ENCODE measurements around the gene ALKBH5. TPM values are rescaled to one million over a fixed set of nuclear protein-coding genes. Genes with fewer than 3 reads are reported as not detected.

ALKBH5 gene
- total RNA-seq, 2 experiments from 2014 or later = 111 to 126 TPM

GRCh38 chr17:18224387-18225120 is 40.9 kb downstream of the ALKBH5 start:
- H3K4me1 Mint-ChIP-seq = peaks cover 25% of the 10 kb centered on the region
- ATAC-seq (no peak), DNase-seq (no peak)
- no peaks in the 10 kb centered on the region for H3K9me3 Mint-ChIP-seq (ENCODE audit: low read depth)
- CTCF ChIA-PET = interaction anchor here (1.1 to 1.2 kb wide), 3 partner anchors 9 to 84 kb away, joined by 3 to 5 read pairs (median 3); no protein-coding TSS in a partner anchor
- peak overlapping the region; percentile 68 for H3K4me3 Mint-ChIP-seq
- H3K27ac Mint-ChIP-seq = peak overlapping the region; percentile 52
- H3K36me3 Mint-ChIP-seq = peaks cover 2% of the 10 kb centered on the region
- H3K27me3 Mint-ChIP-seq = no peaks in the 10 kb centered on the region

DNA sequence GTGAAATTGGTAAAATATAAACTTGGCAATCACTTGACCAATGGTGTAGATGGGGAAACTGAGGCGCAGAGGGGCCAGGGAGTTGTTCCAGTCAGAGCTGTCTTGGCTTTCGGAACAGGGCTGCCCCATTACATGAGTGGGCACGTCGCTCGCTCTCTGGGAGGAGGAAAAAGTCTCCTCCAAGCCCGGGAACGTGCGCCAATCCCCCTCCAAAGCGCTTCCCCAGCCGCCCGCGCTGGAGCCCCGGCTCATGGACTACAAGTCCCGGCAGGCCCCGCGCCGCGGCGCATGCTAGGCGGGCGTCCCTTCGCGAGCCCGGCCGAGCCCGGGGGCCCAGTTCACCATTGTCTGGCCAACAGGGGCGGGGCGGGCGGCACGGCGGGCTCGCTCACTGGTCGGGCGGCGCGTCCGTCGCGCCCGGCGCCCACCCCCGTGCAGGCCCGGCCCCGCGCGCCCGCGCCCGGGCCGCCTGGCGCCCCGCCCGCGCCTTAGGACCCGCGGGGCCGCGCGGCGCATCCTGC is 41.6 kb downstream of the ALKBH5 start, which contains the start of gene LLGL1:
LLGL1 (plus strand) TSS at position 515 of the 521 bp plus-strand sequence. CDS start 48 bp downstream, outside the sequence.
- peak; percentile 97 for DNase-seq
- peak within 1 kb of the TSS; percentile 95 for H3K4me3 Mint-ChIP-seq
- ATAC-seq = peak; percentile 99
- peaks cover 25% of the 10 kb centered on the region for H3K4me1 Mint-ChIP-seq
- peaks cover 2% of the 10 kb centered on the region for H3K36me3 Mint-ChIP-seq
- H3K27me3 Mint-ChIP-seq = no peaks in the 10 kb centered on the region
- H3K9me3 Mint-ChIP-seq (ENCODE audit: low read depth) = no peaks in the 10 kb centered on the region
- peak within 1 kb of the TSS; percentile 87 for H3K27ac Mint-ChIP-seq
- CTCF ChIA-PET = interaction anchor here (1.1 kb wide), 1 partner anchor 22 kb away, joined by 3 read pairs; no protein-coding TSS in a partner anchor

- H3K4me3 Mint-ChIP-seq = peak overlapping the region; percentile 95
- peak overlapping the region; percentile 87 for H3K27ac Mint-ChIP-seq
- H3K4me1 Mint-ChIP-seq = peaks cover 24% of the 10 kb centered on the region
- ATAC-seq (peak; percentile 45), DNase-seq (no peak)
- H3K36me3 Mint-ChIP-seq = peaks cover 2% of the 10 kb centered on the region
- no peaks in the 10 kb centered on the region for H3K9me3 Mint-ChIP-seq (ENCODE audit: low read depth)
- CTCF ChIA-PET = interaction anchor here (1.1 kb wide), 1 partner anchor 22 kb away, joined by 3 read pairs; no protein-coding TSS in a partner anchor
- no peaks in the 10 kb centered on the region for H3K27me3 Mint-ChIP-seq
Measured at GRCh38 chr17:18225642-18226283, 42.1 kb downstream of the ALKBH5 start.

GRCh38 chr17:18226284-18226945 is 42.8 kb downstream of the ALKBH5 start:
- CTCF ChIA-PET = interaction anchor here (1.4 to 1.5 kb wide), 2 partner anchors 8 to 21 kb away, joined by 3 to 5 read pairs; no protein-coding TSS in a partner anchor
- Mint-ChIP-seq H3K4me3 (peak overlapping the region; percentile 95), H3K27ac (peak overlapping the region; percentile 87), H3K27me3 (no peaks in the 10 kb centered on the region), H3K36me3 (peaks cover 2% of the 10 kb centered on the region), H3K4me1 (peaks cover 20% of the 10 kb centered on the region), H3K9me3 (ENCODE audit: low read depth) (no peaks in the 10 kb centered on the region)
- no peak for ATAC-seq
- DNase-seq = no peak

GRCh38 chr17:18227635-18228034 is 44.0 kb downstream of the ALKBH5 start:
- no peak for ATAC-seq
- Mint-ChIP-seq H3K4me1 (peaks cover 19% of the 10 kb centered on the region), H3K27me3 (no peaks in the 10 kb centered on the region), H3K27ac (no peak overlapping the region), H3K4me3 (no peak overlapping the region), H3K36me3 (peaks cover 2% of the 10 kb centered on the region), H3K9me3 (ENCODE audit: low read depth) (no peaks in the 10 kb centered on the region)
- DNase-seq = no peak
- CTCF ChIA-PET = interaction anchor here (1.4 to 1.5 kb wide), 2 partner anchors 10 to 20 kb away, joined by 3 to 5 read pairs; no protein-coding TSS in a partner anchor

DNA sequence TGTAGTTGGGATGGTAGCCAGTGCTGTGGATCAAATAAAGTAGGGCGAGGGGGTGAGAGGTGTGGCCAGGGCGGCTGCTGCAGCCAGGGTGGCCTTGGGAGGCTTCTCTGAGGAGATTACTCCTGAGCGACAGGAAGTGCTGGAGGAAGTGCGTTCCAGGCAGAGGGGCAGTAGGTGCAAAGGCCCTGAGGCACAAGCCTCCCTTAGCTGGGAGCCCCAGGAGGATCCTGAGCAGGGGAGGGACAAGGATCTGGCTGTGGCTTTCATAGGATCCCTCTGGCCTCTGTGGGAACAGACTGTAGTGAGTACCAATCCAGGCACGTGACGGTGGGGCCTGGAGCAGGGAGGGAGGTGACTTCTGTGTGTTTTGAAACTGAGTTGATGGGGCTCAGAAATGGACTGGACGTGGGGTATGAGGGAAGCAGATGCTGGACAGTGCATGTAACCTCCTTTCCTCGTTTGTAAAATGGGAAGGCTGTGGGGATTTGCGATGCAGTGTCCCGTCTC is 44.6 kb downstream of the ALKBH5 start:
- Mint-ChIP-seq H3K36me3 (peaks cover 2% of the 10 kb centered on the region), H3K27me3 (no peaks in the 10 kb centered on the region), H3K27ac (no peak overlapping the region), H3K4me1 (peaks cover 19% of the 10 kb centered on the region), H3K4me3 (no peak overlapping the region), H3K9me3 (ENCODE audit: low read depth) (no peaks in the 10 kb centered on the region)
- CTCF ChIA-PET = no interaction called here
- ATAC-seq (no peak), DNase-seq (no peak)

GRCh38 chr17:18229254-18229653 is 45.6 kb downstream of the ALKBH5 start:
- no peak for DNase-seq
- CTCF ChIA-PET = no interaction called here

DNA sequence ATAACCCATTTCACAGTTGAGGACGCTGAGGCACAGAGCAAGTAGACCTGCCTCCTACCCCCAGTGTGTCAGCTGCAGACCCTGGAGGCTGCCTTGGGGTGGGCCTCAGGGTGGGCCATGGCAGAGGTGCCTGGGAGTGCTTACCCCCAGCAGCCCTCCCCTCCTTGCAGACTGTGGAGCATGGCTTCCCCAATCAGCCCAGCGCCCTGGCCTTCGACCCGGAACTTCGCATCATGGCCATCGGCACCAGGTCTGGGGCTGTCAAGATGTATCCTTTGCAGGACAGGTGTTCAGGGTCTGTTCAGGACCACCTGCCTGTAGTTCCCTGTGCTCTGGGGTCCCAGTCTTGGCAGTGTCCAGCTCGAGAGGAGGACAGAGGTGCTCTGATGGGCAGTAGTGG is 46.1 kb downstream of the ALKBH5 start:
- Mint-ChIP-seq H3K27me3 (no peaks in the 10 kb centered on the region), H3K4me1 (peaks cover 19% of the 10 kb centered on the region), H3K9me3 (ENCODE audit: low read depth) (no peaks in the 10 kb centered on the region), H3K36me3 (peaks cover 2% of the 10 kb centered on the region), H3K27ac (no peak overlapping the region), H3K4me3 (no peak overlapping the region)
- no peak for DNase-seq
- CTCF ChIA-PET = no interaction called here
- no peak for ATAC-seq

More at GRCh38 chr17:18229254-18229653, 45.6 kb downstream of the ALKBH5 start:
- Mint-ChIP-seq H3K4me3 (no peak overlapping the region), H3K9me3 (ENCODE audit: low read depth) (no peaks in the 10 kb centered on the region), H3K36me3 (peaks cover 2% of the 10 kb centered on the region), H3K27me3 (no peaks in the 10 kb centered on the region), H3K4me1 (peaks cover 19% of the 10 kb centered on the region), H3K27ac (no peak overlapping the region)
- ATAC-seq = no peak

GRCh38 chr17:18230288-18231141 is 46.9 kb downstream of the ALKBH5 start:
- Mint-ChIP-seq H3K27me3 (no peaks in the 10 kb centered on the region), H3K27ac (no peak overlapping the region), H3K4me1 (peaks cover 18% of the 10 kb centered on the region), H3K36me3 (peaks cover 2% of the 10 kb centered on the region), H3K4me3 (no peak overlapping the region), H3K9me3 (ENCODE audit: low read depth) (no peaks in the 10 kb centered on the region)
- DNase-seq (no peak), ATAC-seq (no peak)
- CTCF ChIA-PET = no interaction called here

- CTCF ChIA-PET = no interaction called here
- H3K4me1 Mint-ChIP-seq = peaks cover 15% of the 10 kb centered on the region
- H3K27ac Mint-ChIP-seq = no peak overlapping the region
- ATAC-seq = no peak
- H3K4me3 Mint-ChIP-seq = no peak overlapping the region
- DNase-seq = no peak
- H3K36me3 Mint-ChIP-seq = no peaks in the 10 kb centered on the region
- no peaks in the 10 kb centered on the region for H3K9me3 Mint-ChIP-seq (ENCODE audit: low read depth)
- H3K27me3 Mint-ChIP-seq = no peaks in the 10 kb centered on the region
Measured at GRCh38 chr17:18231164-18231563, 47.5 kb downstream of the ALKBH5 start.

DNA sequence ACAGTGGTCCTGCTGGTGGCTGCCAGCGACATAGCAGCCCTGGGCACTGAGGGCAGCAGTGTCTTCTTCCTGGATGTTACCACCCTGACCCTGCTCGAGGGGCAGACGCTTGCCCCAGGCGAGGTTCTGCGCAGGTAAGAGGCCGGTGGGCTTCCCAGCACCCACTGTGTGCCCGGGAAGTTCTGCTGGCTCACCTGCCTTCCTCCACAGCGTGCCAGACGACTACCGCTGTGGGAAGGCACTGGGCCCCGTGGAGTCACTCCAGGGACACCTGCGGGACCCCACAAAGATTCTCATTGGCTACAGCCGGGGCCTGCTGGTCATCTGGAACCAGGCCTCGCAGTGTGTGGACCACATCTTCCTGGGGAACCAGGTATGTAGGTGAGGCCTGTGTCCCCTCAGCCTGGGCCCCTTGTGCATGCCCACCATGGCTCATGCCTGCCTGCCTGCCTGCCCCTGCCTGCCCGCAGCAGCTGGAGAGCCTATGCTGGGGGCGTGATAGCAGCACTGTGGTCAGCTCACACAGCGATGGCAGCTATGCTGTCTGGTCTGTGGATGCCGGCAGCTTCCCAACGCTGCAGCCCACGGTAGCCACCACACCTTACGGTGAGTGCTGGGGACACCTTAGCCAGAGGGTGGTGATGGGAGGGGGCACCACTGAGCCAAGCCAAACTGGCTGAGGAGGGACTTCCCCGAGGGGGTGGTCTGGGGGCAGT is 50.3 kb downstream of the ALKBH5 start:
- DNase-seq (no peak), ATAC-seq (no peak)
- no peak overlapping the region for H3K4me3 Mint-ChIP-seq
- CTCF ChIA-PET = no interaction called here
- peaks cover 2% of the 10 kb centered on the region for H3K4me1 Mint-ChIP-seq
- H3K27ac Mint-ChIP-seq = no peak overlapping the region
- H3K27me3 Mint-ChIP-seq = no peaks in the 10 kb centered on the region
- H3K9me3 Mint-ChIP-seq (ENCODE audit: low read depth) = no peaks in the 10 kb centered on the region
- no peaks in the 10 kb centered on the region for H3K36me3 Mint-ChIP-seq

DNA sequence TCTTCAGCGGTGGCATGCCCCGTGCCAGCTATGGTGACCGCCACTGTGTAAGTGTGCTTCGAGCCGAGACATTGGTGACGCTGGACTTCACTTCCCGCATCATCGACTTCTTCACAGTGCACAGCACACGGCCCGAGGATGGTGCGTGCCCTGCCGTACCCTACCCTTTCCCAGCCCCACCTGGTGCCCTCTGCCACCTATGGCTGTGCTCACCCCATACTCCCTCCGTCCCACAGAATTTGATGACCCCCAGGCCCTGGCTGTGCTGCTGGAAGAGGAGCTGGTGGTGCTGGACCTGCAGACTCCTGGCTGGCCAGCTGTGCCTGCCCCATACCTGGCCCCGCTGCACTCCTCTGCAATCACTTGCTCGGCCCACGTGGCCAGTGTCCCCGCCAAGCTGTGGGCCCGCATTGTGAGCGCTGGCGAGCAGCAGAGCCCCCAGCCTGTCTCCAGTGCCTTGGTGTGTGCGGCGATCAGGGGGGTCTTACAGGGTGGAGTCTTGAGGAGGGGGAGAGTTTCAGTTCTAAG is 51.3 kb downstream of the ALKBH5 start:
- no peak overlapping the region for H3K27ac Mint-ChIP-seq
- no peaks in the 10 kb centered on the region for H3K36me3 Mint-ChIP-seq
- H3K4me1 Mint-ChIP-seq = peaks cover 2% of the 10 kb centered on the region
- CTCF ChIA-PET = no interaction called here
- H3K27me3 Mint-ChIP-seq = no peaks in the 10 kb centered on the region
- ATAC-seq (no peak), DNase-seq (no peak)
- no peak overlapping the region for H3K4me3 Mint-ChIP-seq
- H3K9me3 Mint-ChIP-seq (ENCODE audit: low read depth) = no peaks in the 10 kb centered on the region
